ENCODE measurements around the gene ATP13A5. TPM values are rescaled to one million over a fixed set of nuclear protein-coding genes. Genes with fewer than 3 reads are reported as not detected.

ATP13A5 gene
- total and polyA plus RNA-seq, 2 of the 8 experiments (the other 6 are each of a cell fraction or from before 2014, with no cell fraction given) = not detected

DNA sequence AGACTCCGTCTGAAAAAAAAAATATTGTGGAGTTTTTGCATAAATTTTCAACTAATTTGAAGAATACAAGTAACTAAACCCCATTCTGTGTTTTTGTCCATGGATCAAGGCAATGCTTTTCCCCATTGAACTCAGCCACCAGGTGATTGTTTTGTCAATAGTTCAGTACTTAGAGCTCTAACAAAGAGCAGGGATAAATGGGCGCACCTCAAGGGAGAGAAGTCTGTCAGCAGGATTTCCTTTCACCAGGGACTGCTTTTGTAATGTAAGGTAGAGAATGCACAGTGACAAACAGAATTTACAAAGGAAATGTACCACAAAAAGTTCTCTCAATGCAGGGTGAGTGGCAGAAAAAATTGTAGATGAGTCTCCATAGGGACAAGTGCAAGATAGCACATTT is 10.8 kb upstream of the ATP13A5 start (continued):
- TF ChIP-seq, protein P1, sequence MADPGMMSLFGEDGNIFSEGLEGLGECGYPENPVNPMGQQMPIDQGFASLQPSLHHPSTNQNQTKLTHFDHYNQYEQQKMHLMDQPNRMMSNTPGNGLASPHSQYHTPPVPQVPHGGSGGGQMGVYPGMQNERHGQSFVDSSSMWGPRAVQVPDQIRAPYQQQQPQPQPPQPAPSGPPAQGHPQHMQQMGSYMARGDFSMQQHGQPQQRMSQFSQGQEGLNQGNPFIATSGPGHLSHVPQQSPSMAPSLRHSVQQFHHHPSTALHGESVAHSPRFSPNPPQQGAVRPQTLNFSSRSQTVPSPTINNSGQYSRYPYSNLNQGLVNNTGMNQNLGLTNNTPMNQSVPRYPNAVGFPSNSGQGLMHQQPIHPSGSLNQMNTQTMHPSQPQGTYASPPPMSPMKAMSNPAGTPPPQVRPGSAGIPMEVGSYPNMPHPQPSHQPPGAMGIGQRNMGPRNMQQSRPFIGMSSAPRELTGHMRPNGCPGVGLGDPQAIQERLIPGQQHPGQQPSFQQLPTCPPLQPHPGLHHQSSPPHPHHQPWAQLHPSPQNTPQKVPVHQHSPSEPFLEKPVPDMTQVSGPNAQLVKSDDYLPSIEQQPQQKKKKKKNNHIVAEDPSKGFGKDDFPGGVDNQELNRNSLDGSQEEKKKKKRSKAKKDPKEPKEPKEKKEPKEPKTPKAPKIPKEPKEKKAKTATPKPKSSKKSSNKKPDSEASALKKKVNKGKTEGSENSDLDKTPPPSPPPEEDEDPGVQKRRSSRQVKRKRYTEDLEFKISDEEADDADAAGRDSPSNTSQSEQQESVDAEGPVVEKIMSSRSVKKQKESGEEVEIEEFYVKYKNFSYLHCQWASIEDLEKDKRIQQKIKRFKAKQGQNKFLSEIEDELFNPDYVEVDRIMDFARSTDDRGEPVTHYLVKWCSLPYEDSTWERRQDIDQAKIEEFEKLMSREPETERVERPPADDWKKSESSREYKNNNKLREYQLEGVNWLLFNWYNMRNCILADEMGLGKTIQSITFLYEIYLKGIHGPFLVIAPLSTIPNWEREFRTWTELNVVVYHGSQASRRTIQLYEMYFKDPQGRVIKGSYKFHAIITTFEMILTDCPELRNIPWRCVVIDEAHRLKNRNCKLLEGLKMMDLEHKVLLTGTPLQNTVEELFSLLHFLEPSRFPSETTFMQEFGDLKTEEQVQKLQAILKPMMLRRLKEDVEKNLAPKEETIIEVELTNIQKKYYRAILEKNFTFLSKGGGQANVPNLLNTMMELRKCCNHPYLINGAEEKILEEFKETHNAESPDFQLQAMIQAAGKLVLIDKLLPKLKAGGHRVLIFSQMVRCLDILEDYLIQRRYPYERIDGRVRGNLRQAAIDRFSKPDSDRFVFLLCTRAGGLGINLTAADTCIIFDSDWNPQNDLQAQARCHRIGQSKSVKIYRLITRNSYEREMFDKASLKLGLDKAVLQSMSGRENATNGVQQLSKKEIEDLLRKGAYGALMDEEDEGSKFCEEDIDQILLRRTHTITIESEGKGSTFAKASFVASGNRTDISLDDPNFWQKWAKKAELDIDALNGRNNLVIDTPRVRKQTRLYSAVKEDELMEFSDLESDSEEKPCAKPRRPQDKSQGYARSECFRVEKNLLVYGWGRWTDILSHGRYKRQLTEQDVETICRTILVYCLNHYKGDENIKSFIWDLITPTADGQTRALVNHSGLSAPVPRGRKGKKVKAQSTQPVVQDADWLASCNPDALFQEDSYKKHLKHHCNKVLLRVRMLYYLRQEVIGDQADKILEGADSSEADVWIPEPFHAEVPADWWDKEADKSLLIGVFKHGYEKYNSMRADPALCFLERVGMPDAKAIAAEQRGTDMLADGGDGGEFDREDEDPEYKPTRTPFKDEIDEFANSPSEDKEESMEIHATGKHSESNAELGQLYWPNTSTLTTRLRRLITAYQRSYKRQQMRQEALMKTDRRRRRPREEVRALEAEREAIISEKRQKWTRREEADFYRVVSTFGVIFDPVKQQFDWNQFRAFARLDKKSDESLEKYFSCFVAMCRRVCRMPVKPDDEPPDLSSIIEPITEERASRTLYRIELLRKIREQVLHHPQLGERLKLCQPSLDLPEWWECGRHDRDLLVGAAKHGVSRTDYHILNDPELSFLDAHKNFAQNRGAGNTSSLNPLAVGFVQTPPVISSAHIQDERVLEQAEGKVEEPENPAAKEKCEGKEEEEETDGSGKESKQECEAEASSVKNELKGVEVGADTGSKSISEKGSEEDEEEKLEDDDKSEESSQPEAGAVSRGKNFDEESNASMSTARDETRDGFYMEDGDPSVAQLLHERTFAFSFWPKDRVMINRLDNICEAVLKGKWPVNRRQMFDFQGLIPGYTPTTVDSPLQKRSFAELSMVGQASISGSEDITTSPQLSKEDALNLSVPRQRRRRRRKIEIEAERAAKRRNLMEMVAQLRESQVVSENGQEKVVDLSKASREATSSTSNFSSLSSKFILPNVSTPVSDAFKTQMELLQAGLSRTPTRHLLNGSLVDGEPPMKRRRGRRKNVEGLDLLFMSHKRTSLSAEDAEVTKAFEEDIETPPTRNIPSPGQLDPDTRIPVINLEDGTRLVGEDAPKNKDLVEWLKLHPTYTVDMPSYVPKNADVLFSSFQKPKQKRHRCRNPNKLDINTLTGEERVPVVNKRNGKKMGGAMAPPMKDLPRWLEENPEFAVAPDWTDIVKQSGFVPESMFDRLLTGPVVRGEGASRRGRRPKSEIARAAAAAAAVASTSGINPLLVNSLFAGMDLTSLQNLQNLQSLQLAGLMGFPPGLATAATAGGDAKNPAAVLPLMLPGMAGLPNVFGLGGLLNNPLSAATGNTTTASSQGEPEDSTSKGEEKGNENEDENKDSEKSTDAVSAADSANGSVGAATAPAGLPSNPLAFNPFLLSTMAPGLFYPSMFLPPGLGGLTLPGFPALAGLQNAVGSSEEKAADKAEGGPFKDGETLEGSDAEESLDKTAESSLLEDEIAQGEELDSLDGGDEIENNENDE (IDR thresholded peaks at IDR 0.05; ENCODE audit: insufficient replicate concordance, low read length) = peak; percentile 76
- no peak for TF ChIP-seq TAF1 (IDR thresholded peaks at IDR 0.05; ENCODE audit: low read depth, low read length)
- TF ChIP-seq TEAD4 (IDR thresholded peaks at IDR 0.05; ENCODE audit: low read depth, low read length) = no peak
- 0 out of 2 replicates have a peak, but pooled peaks have one; percentile 3 for TF ChIP-seq POU5F1 (IDR thresholded peaks at IDR 0.05; ENCODE audit: low read depth, low read length)
- TF ChIP-seq YY1 (IDR thresholded peaks at IDR 0.05; ENCODE audit: low read depth, low read length) = no peak
- TF ChIP-seq NANOG (IDR thresholded peaks at IDR 0.05; ENCODE audit: insufficient read depth, low read depth, low read length, poor library complexity, severe bottlenecking) = peak; percentile 66
- TF ChIP-seq RNF2 (IDR thresholded peaks at IDR 0.05; ENCODE audit: borderline replicate concordance, low read depth, low read length, missing control alignments, poor library complexity, severe bottlenecking) = no peak
- no peak for TF ChIP-seq TAF7 (optimal IDR thresholded peaks at IDR 0.05; ENCODE audit: borderline replicate concordance, low read depth, low read length)
